GM12891 (cell line): Measurements from ENCODE around the gene GFRA4.

ENCODE experiments used
- POLR2A ChIP-seq: IDR thresholded peaks from 2 replicates; pipeline ENCODE4 v1.6.1; 2011; ENCODE audit warnings: low read depth, low read length, control low read depth
- POLR2AphosphoS5 ChIP-seq: IDR thresholded peaks from 2 replicates; pipeline ENCODE4 v1.6.1; 2011; ENCODE audit warnings: low read depth, low read length, control low read depth
- TAF1 ChIP-seq: IDR thresholded peaks from 2 replicates; pipeline ENCODE4 v1.6.1; 2011; ENCODE audit warnings: low read depth, low read length, control low read depth

GRCh38 chr20:3711484-3711941 lies 48.3 kb upstream of the GFRA4 start:
- TF ChIP-seq POLR2A (no peak), TAF1 (no peak), POLR2AphosphoS5 (no peak)
